T-helper 9 cell (primary cell): Measurements from ENCODE around the gene NRG2.

Experiments used
- DNase-seq: peaks from one replicate; pipeline ENCODE4 v3.0.0-alpha.2; 2020
- total RNA-seq, 2 donors: gene quantifications; one replicate each; lab custom pipeline; 2026; lab: John Stamatoyannopoulos, UW

The NRG2 gene
- total RNA-seq, result 0.14 to 0.72 reads per million in 2 donors

DNA sequence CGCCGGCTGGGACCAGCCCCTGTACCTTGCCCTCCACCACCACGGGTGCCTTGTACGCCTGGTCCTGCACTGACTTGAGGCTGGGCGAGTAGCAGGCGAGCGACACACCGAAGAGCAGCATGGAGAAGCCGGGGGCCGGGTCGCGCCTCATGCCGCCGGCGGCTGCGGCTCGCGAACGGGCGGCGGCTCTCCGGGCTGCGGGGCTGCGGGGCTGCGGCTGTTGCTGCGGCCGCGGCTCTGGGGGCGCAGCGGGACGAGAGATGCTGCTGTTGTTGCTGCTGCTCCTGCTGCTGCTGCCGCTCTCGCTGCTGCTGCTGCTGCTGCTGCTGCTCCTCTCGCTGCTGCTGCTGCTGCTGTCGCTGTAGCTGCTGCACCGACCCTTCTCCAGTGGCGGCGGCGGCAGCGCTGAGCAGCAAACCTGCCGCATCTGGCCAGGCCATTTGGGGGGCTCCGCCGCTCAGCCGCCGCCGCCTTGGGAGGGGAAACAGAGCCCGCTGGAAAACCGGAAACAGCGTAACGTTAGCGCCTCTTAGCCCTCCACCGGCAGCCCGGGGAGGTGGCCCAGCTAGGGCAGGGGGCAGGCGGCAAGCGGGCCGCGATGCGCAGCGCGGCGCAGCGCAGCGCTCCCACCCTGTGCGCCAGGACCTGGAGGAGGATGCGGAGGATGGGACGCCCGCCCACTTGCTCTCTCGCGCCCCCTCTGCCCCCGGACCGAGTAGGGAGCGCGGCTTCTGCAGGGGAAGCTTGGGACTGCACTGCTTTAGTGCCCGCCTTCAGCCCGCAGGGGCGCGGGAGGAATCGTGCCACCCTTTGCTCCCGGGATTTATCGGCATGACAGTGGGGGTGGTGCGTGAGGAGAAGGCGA is at the start of gene NRG2:
Gene NRG2, minus strand, starts transcription at position 657 of the 865 bp plus-strand sequence.
- DNase-seq, result peak; percentile 47

DNA sequence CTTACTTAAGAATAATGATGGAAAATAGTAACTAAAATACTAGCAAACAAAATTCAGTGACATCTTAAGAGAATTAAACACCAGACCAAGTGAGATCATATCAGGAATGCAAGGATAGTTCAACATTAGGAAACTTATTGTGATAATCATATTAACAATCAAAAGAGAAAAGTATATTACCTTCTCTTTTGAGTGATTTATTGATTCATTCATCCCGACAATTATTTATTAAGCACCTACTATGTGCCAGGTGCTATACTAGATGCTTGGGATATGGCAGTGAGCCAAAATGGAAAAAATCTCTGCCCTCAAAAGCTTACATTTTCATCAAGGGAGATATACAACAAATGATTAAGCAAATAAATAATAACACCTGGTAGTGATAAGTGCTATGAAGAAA is 47.2 kb upstream of the NRG2 start:
- DNase-seq, result no peak

GRCh38 chr5:140084541-140084940 is 41.4 kb upstream of the NRG2 start:
- no peak for DNase-seq

DNA sequence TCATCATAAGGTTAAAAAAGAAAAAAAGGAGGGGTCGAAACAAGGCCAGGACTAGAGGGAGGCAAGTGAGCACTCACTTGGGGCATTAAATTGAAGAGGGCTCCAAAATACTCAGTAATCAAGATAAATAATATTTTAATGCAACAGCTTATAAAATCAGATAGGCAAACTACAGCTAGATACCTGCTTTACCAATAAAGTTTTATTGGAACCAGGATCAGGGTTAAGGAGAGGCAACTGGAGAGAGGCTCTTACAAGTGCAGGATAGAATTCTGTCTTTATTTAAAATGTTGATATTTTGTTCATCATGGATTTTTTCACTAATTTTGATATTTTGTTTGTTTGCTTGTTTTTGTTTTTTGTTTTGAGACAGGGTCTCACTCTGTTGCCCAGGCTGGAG is 40.6 kb upstream of the NRG2 start:
- DNase-seq, result no peak

- no peak for DNase-seq
Measured at GRCh38 chr5:140083120-140083519, 40.0 kb upstream of the NRG2 start.

DNA sequence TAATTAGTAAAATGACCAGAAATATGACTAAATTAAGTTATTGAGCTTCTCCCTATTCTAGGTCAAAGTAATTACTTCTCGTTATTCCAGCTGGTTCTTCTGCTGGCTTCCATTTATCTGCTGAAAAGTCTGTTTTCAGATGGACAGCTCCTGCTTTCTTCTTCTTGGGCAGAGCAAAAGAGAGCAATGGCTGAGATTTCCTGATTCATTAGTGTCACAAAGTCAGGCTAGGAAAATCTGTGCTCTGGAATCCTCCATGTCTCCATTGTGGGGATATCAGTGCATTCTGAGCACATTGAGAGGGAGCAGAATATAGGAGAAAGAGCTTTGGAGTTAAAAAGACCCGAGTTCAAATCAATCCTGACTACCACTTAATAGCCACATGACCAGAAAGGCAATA is 33.7 kb upstream of the NRG2 start:
- DNase-seq, result no peak

- DNase-seq, result no peak
Measured at GRCh38 chr5:140076142-140076541, 33.0 kb upstream of the NRG2 start.

- DNase-seq, result no peak
Measured at GRCh38 chr5:140075371-140075770, 32.3 kb upstream of the NRG2 start.

GRCh38 chr5:140073296-140073695 is 30.2 kb upstream of the NRG2 start:
- DNase-seq, result no peak

DNA sequence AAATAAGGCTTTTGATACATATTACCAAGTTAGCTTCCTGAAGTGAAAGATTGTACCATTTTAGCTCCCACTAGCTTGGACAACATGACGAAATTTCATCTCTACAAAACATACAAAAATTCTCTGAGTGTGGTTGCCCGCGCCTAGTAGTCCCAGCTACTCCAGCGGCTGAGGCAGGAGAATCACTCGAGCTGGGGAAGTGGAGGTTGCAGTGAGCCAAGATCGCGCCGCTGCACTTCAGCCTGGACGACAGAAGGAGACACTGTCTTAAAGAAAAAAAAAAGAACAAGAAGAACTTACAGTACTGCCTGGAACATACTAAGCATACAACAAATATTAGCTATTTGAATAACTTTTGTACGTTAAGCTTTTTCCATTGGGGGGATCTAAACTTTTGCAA is 29.7 kb upstream of the NRG2 start:
- no peak for DNase-seq

GRCh38 chr5:140060816-140061215 is 17.7 kb upstream of the NRG2 start:
- DNase-seq, result no peak

- no peak for DNase-seq
Measured at GRCh38 chr5:140058212-140058932, 15.3 kb upstream of the NRG2 start.

- no peak for DNase-seq
Measured at GRCh38 chr5:140056880-140057279, 13.8 kb upstream of the NRG2 start.

GRCh38 chr5:140055152-140055551 is 12.1 kb upstream of the NRG2 start:
- DNase-seq, result no peak

- DNase-seq, result no peak
Measured at GRCh38 chr5:140054086-140054689, 11.1 kb upstream of the NRG2 start.

DNA sequence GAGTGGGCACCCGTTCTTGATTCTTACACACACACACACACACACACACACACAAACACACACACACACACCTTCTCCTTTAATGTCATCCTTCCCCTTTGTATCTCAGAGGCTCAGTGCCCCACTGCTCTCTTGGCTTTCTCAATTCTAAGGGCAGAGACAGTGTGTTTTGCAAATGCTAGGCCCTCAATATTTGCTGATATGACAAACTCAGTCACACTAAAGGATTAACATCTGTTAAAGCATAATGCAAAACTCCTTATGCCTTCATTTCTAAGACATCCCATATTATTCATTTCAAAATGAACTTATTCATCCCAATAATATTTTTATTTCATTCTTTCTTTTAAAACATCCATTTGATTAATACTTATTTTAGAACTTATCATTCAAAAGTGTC is 8.9 kb upstream of the NRG2 start:
- no peak for DNase-seq

DNA sequence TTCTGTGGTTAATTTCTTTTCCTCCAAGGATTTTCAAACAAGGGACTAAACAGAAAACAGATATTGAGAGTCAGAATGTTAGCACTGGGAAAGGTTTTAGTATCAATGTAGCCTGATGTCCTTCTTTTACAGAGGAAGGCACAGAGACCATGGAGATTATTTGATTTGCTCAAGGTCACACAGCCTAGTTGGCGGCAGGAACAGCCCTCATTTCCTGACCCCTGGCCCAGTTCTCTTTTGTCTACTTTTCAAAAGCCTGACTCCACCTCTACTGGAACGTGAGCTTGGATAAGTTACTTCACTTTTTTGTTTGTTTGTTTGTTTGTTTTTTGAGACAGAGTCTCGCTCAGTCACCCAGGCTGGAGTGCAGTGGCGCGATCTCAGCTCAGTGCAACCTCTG is 6.6 kb upstream of the NRG2 start:
- no peak for DNase-seq

GRCh38 chr5:140049205-140049604 is 6.1 kb upstream of the NRG2 start:
- DNase-seq, result no peak

GRCh38 chr5:140044041-140044440 is 942 bp upstream of the NRG2 start:
- DNase-seq, result no peak

DNA sequence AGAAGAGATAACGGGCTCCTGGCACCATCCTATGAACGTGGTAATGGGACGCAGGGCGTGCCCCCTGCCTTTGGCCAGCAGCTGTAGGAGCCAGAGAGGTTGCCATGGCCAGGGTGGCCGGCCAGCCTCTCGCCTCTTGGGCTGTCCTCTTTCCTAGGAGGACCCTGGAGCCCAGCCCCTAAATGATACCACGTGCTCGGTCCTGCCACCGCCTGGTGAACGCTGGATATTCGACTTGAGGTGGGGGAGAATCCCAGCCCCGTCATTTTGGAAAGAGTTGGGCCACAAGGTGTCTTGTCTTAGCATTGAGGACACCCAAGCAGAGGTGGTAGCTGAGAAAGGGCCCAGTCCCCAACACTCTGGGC is 391 bp upstream of the NRG2 start:
- no peak for DNase-seq

- DNase-seq, result no peak
Measured at GRCh38 chr5:140042393-140042642, 781 bp downstream of the NRG2 start.

- no peak for DNase-seq
Measured at GRCh38 chr5:140041492-140042392, 1.4 kb downstream of the NRG2 start.

DNA sequence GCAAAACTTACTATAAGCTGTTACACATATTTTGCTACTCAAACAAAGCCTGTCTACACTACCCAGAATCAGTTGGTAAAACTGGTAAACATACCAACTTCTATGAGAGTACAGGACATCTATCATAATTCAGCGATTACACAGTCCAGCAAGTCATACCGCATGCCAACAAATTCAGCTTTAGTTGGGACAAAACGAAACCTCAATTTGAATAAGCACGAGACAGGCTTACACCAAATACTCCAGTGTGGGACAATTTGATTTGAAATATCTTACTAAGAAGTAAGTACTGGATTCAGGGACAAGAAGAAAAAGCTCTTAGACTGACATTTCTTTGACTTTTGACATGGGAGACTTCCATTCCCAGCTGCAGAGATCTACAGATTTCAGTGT is 2.0 kb downstream of the NRG2 start:
- DNase-seq, result no peak
